Measurements from ENCODE around the gene ASS1.

DNA sequence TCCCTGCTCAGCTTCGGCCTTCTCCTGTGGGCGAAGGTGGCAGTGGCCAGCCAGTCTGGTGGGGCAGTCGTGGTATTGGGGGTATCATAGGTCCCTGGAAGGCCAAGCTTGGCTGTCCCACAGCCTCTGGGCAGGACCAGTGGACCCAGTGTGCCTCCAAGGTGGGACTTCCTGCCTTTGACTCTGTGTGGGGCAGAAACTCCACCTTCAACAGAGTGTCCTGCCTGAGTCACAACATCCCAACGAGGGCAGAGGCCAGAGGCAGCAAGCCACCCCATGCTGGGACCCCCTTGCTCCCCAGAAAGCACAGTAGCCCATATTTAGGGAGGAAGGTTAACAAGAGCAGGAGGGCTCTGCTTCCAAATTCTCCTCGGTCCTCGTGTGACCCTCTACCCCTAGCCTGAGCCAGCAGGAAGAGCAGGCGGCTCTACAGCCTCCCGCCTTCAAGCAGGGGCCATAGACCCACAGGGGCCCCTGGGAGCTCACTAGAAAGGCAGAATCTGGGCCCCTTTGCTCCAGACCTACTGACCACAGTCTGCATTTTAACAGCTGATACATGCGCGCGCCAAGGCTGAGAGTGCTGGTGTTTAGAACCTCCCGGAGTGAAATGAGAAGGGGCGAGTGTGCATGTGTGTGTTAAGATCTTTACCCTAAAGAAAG is 83.0 kb downstream of the ASS1 start:
- TF ChIP-seq, protein P1, sequence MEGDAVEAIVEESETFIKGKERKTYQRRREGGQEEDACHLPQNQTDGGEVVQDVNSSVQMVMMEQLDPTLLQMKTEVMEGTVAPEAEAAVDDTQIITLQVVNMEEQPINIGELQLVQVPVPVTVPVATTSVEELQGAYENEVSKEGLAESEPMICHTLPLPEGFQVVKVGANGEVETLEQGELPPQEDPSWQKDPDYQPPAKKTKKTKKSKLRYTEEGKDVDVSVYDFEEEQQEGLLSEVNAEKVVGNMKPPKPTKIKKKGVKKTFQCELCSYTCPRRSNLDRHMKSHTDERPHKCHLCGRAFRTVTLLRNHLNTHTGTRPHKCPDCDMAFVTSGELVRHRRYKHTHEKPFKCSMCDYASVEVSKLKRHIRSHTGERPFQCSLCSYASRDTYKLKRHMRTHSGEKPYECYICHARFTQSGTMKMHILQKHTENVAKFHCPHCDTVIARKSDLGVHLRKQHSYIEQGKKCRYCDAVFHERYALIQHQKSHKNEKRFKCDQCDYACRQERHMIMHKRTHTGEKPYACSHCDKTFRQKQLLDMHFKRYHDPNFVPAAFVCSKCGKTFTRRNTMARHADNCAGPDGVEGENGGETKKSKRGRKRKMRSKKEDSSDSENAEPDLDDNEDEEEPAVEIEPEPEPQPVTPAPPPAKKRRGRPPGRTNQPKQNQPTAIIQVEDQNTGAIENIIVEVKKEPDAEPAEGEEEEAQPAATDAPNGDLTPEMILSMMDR (IDR thresholded peaks at IDR 0.05) = no peak
- TF ChIP-seq POLR2AphosphoS5 (IDR thresholded peaks at IDR 0.05) = no peak
